DND-41 (cell line): ENCODE results near the gene RAB6A.

ENCODE experiments used
- EZH2 ChIP-seq: IDR thresholded peaks from 3 replicates; pipeline ENCODE4 v1.6.1; 2012; ENCODE audit warnings: borderline replicate concordance, low read depth, mild to moderate bottlenecking, moderate library complexity, low read length, inconsistent platforms; ENCODE audit not compliant: severe bottlenecking
- TF ChIP-seq, protein P1 (sequence below): IDR thresholded peaks from 2 replicates; pipeline ENCODE4 v1.5.1; 2012; ENCODE audit warnings: borderline replicate concordance, low read length, moderate library complexity, mild to moderate bottlenecking; ENCODE audit not compliant: poor library complexity, severe bottlenecking; ENCODE audit errors: extremely low read depth

DNA sequence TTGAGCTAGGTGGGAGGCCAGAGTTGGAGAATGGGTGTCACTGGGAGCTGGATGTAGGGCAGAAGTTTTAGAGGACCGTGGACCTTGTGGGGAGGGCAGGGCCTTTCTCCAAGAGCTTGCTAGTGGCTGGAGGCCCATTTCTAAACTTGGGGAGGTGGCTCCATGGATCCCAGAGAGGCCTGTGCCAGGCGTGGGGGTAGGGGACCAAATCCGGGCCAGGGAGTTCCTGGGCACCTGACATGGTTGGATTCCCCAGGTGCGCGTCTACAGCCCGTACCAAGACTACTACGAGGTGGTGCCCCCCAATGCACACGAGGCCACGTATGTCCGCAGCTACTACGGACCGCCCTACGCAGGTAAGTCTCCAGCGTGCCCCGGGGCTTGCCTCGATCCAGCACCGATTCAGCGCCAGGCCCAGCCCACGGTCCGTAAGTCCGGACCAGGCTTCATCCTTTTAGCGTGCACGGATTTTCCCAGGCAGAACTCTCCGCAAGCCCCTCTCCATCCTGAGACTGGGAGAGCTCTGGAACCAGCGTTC is 100.3 kb downstream of the RAB6A start:
- TF ChIP-seq, protein P1, sequence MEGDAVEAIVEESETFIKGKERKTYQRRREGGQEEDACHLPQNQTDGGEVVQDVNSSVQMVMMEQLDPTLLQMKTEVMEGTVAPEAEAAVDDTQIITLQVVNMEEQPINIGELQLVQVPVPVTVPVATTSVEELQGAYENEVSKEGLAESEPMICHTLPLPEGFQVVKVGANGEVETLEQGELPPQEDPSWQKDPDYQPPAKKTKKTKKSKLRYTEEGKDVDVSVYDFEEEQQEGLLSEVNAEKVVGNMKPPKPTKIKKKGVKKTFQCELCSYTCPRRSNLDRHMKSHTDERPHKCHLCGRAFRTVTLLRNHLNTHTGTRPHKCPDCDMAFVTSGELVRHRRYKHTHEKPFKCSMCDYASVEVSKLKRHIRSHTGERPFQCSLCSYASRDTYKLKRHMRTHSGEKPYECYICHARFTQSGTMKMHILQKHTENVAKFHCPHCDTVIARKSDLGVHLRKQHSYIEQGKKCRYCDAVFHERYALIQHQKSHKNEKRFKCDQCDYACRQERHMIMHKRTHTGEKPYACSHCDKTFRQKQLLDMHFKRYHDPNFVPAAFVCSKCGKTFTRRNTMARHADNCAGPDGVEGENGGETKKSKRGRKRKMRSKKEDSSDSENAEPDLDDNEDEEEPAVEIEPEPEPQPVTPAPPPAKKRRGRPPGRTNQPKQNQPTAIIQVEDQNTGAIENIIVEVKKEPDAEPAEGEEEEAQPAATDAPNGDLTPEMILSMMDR, result no peak
- no peak for TF ChIP-seq EZH2
